Coronary artery (tissue), 2 donors: ENCODE results near the gene SLC38A7.

Experiments used
- DNase-seq: peaks from one replicate; pipeline ENCODE4 v3.0.0-alpha.2; 2017; ENCODE audit warnings: low spot score
- H3K27ac ChIP-seq, 2 donors: fragments of 200-600 bp; sonication (generic); one replicate each; pipeline ENCODE4 v1.5.1; 2016 to 2019
- H3K4me3 ChIP-seq: fragments of 200-600 bp; sonication (generic); 2 replicates; pipeline ENCODE4 v1.5.1; 2016; ENCODE audit warnings: mild to moderate bottlenecking, moderate library complexity
- CTCF ChIP-seq: fragments of 200-600 bp; sonication (generic); IDR thresholded peaks from one replicate; pipeline ENCODE4 v1.5.1; 2019; ENCODE audit warnings: antibody characterized with exemption

The SLC38A7 gene, protein sequence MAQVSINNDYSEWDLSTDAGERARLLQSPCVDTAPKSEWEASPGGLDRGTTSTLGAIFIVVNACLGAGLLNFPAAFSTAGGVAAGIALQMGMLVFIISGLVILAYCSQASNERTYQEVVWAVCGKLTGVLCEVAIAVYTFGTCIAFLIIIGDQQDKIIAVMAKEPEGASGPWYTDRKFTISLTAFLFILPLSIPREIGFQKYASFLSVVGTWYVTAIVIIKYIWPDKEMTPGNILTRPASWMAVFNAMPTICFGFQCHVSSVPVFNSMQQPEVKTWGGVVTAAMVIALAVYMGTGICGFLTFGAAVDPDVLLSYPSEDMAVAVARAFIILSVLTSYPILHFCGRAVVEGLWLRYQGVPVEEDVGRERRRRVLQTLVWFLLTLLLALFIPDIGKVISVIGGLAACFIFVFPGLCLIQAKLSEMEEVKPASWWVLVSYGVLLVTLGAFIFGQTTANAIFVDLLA

DNA sequence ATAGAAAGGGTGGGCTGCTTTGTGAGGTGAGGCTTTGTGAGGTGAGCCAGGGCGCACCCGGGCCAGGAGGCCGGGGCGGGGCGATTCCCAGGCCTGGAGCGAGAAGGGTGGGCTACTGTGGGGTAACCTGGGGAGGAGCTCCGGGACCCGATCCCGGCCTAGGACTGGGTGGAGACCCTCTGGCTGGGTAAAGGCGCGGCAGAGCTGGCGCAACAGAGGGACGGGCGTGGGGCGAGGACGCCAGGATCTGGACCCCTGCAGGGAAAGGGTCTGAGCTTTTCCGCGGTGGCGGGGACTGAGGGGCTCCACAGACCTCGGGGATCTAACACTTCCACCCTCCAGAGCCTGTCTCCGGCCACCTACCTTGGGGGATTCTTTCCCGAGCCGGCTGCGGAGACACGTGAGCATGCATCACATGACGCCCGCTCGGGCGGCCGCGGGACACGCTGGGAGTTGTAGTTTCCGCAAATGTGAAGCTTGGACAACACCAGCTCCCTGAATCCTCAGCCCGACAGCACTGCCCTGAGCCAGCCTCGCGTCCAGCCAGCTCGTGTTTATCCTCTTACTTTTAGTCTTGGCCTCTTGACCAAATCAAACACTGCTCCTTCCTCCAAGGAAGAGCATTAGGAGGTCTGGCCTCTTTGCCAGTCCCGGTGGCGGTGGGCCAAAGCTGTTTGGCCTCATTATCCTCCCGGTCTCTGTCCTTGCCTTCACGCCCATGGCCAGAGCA is at the start of gene SLC38A7:
Gene SLC38A7, minus strand, starts transcription at position 417 of the 730 bp plus-strand sequence. CDS start 4,644 bp downstream, outside the sequence.
- H3K27ac ChIP-seq, result peak within 1 kb of the TSS; percentile 59 to 74

DNA sequence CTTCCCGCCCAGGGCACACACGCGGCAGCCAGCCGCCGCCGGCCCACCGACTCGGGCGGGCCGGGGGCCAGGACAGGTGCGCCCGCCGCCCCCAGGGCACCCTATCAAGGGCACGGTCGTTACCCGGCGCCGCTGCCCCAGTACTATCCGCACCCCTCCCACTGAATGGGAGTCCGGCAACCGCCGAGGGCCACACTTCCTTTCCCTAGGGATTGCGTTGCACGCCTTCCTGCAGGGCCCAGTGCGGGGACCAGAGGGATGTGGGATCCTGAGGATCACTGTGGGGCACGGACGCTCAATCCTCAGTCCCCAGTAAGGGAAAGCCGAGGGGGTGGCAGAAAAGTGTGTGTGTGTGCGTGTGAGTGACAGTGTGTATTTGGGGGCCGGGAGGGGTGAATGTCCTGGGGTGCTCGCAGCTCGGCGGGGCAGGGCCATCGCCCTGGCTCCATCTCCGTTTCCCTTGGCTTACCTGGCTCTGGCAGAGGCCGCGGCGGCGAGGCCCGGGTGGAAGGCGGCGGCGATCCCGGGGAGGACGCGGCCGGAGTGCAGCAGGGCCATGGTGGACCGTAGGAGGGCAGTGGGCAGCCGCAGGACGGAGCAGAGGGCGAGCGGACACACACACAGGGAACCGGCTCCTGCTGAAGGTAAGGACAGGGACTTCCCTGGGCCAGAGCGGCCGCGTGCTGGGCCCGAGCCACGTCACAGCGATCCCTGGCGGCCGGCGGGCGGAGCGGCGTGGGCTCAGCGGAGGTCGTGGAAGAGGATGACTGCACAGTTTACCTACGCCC is 49.3 kb upstream of the SLC38A7 start, which contains the start of gene GOT2:
Gene GOT2, minus strand, starts transcription at position 646 of the 788 bp plus-strand sequence. Its CDS starts 88 bp downstream, at position 558.
- Histone ChIP-seq H3K4me3 (peak within 1 kb of the TSS; percentile 100), H3K27ac (peak within 1 kb of the TSS; percentile 56 to 88)
- peak; percentile 83 for DNase-seq
- peak; percentile 87 for TF ChIP-seq CTCF

More for the DNA sequence above, at the start of gene SLC38A7:
- no peak for TF ChIP-seq CTCF
- peak; percentile 89 for DNase-seq
- peak within 1 kb of the TSS; percentile 86 for H3K4me3 ChIP-seq

GRCh38 chr16:58733248-58733670 is 48.7 kb upstream of the SLC38A7 start:
- no peak for TF ChIP-seq CTCF
- DNase-seq, result no peak
- peak overlapping the region in 1 of 2 donors; percentile 88 for H3K27ac ChIP-seq
- H3K4me3 ChIP-seq, result peak overlapping the region; percentile 100

DNA sequence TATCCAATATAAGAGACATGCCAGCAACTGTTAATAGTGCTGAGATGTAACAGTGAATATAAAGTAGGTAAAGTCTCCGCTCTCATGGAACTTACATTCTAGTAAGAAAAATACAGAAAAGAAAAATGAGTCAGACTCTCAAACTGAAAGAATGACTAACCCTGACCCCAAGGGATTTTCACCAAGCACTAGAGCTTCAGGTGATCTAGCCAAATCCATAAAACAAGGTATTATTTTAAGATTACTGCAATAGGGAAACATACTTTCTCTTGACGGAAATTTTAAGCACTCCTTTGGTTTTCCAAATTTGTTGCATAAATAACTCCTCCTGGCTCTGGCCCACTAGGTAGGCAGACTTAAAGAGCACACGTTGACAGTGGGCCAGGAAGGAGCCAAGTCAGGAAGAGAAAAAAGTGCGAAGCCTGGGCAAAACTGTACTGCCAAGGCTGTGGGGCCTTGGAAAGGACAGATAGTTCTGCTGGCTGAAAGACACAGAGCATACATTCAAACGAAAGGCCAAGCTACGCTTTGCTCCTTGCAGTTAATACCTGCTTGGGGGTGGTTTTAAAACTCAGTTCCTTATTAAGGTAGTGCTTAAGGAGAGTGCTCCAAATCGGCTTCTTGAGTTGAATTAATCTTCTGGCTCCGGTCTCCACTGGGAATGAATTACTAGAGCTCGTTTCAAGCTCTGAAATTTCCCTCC is 48.1 kb upstream of the SLC38A7 start:
- no peak for TF ChIP-seq CTCF
- DNase-seq, result no peak
- peak overlapping the region in 1 of 2 donors; percentile 39 for H3K27ac ChIP-seq
- peak overlapping the region; percentile 100 for H3K4me3 ChIP-seq

DNA sequence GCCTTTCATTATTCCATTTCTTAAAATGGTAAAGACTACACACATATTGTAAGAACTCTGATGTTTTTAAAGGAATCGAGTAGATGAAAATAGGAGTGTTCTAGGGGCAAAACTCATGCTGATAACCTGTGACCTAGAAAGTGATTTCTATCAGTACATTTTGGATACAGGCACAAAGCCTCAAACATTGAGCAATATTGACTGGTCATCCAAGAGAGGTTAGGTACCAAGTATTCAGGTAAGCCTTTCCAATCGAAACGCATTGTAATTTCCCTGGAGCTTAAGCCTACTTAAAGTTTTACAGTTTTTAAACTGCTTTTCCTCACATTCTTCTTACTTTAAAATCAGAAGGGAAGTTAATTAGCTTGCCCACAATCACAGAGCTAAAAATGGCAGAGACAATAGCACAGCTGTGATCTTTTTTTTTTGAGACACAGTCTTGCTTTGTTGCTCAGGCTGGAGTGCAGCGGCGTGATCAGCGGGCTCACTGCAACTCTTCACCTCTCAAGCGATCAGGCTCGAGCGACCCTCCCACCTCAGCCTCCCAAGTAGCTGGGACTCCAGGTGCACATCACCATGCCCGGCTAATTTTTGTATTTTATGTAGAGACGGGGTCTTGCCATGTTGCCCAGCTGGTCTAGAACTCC is 46.3 kb upstream of the SLC38A7 start:
- Histone ChIP-seq H3K4me3 (no peak overlapping the region), H3K27ac (no peak overlapping the region)
- TF ChIP-seq CTCF, result no peak
- no peak for DNase-seq
